GM12892 (cell line): ENCODE measurements around the gene SCAMP2.

ENCODE experiments used
- POLR2A ChIP-seq: IDR thresholded peaks from 2 replicates; pipeline ENCODE4 v1.6.1; 2011; ENCODE audit warnings: low read depth, low read length, control low read depth
- POLR2AphosphoS5 ChIP-seq: IDR thresholded peaks from 2 replicates; pipeline ENCODE4 v1.6.1; 2011; ENCODE audit warnings: low read depth, low read length, control low read depth
- TAF1 ChIP-seq: IDR thresholded peaks from 2 replicates; pipeline ENCODE4 v1.6.1; 2011; ENCODE audit warnings: low read depth, mild to moderate bottlenecking, control low read depth, low read length, borderline replicate concordance

DNA sequence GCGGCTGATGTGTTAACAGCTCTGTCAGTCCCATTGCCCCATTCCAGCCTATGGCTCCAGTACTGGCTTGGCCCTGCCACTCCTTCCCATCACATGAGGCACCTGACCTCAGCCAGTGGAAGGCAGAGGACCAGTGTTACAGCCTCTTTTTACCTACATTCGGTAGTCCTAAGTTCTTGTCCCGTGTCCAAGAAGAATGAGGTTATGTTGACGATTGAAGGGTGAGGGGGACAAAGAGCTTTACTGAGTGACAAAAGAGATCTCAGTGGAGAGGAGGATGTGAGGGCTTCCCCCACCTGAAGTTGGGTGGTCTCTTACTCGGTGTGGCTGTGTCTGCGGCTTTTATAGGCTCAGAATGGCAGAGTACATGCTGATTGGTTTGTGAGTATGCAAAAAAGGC is 9.4 kb upstream of the SCAMP2 start:
- TF ChIP-seq POLR2A: no peak
- no peak for TF ChIP-seq TAF1
- no peak for TF ChIP-seq POLR2AphosphoS5
